GM12892 (cell line): ENCODE data around the gene GRPEL1.

Source experiments
- POLR2A ChIP-seq: IDR thresholded peaks from 2 replicates; pipeline ENCODE4 v1.6.1; 2011; ENCODE audit warnings: low read depth, low read length, control low read depth
- POLR2AphosphoS5 ChIP-seq: IDR thresholded peaks from 2 replicates; pipeline ENCODE4 v1.6.1; 2011; ENCODE audit warnings: low read depth, low read length, control low read depth
- TAF1 ChIP-seq: IDR thresholded peaks from 2 replicates; pipeline ENCODE4 v1.6.1; 2011; ENCODE audit warnings: low read depth, mild to moderate bottlenecking, control low read depth, low read length, borderline replicate concordance

DNA sequence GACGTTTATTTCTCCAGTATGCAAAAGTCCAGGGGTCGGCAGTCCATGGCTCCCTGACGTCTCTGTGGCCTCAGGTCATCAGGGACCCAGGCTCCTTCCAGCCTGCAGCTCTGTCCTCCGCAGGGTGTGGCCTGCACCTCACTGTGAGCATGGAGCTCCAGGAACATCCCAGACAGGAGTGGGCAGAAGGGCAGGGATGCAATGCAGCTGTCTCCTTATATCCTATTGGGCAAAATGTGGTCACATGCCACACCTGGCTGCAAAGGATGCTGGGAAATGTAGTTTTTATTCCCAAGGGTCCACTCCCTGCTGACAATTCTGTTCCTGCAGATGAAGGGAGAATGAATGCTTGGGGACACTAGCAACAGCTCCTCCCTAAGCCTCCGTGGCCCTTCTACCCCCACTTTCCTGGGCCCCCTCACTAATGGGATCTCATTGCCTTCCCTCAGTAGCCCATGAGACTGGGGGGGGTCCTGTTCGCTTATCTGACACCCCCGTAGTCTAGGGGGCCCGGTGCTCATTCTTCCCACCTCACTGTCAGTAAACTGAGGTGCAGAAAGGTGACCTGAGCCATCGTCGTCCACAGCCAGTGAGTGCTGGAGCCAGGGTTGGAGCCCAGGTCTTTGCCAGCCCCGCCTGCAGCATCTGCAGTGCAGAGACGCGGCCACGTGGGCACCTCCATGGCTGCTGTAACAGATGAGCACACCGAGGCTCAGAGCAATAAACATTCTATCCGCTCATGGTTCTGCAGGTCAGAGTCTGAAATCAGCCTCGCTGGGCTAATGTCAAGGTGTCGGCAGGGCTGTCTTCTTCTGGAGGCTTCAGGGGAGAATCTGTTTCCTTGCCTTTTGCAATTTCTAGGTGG, 5.9 kb upstream of the GRPEL1 start:
- no peak for TF ChIP-seq POLR2AphosphoS5
- no peak for TF ChIP-seq TAF1
- TF ChIP-seq POLR2A: no peak
